ENCODE measurements around the gene HAL. TPM values are rescaled to one million over a fixed set of nuclear protein-coding genes. Genes with fewer than 3 reads are reported as not detected.

HAL gene
- total RNA-seq, 1 experiment from 2014 or later, result 0.82 TPM

- Histone ChIP-seq H3K36me3 (ENCODE audit: control insufficient read depth, insufficient read depth, low read length) (no peaks in the 10 kb centered on the region), H3K27me3 (replicated peaks; ENCODE audit: control insufficient read depth, insufficient read depth, low read length) (no peaks in the 10 kb centered on the region), H3K9me3 (no peaks in the 10 kb centered on the region), H3K4me1 (no peaks in the 10 kb centered on the region), H3K4me3 (ENCODE audit: low read depth, low read length) (peak within 1 kb of the TSS; percentile 55)
- CTCF ChIA-PET, result interaction anchor here (0.9 to 2.0 kb wide), 3 partner anchors 16 to 56 kb away, joined by 6 to 7 read pairs (median 6); no protein-coding TSS in a partner anchor
- Mint-ChIP-seq H3K4me1 (ENCODE audit: low read depth, unreplicated experiment) (no peaks in the 10 kb centered on the region), H3K27ac (ENCODE audit: unreplicated experiment) (peak within 1 kb of the TSS; percentile 13), H3K27me3 (ENCODE audit: insufficient read depth, unreplicated experiment) (peaks cover 3% of the 10 kb centered on the region), H3K4me3 (ENCODE audit: unreplicated experiment) (peak within 1 kb of the TSS; percentile 91), H3K9me3 (ENCODE audit: unreplicated experiment) (no peaks in the 10 kb centered on the region), H3K36me3 (ENCODE audit: insufficient read depth, unreplicated experiment) (no peaks in the 10 kb centered on the region)
- TF ChIP-seq CTCF (IDR thresholded peaks at IDR 0.05; ENCODE audit: insufficient read depth in 1 of 2, low read depth in 1 of 2, low read length in 1 of 2, severe bottlenecking in 1 of 2, unreplicated experiment in 1 of 2), result no peak
- no TSS peak for BruUV-seq (replicated peaks)
- intact Hi-C loops (cut with micrococcal nuclease; ENCODE audit: unreplicated experiment), result loop anchor here (2.0 kb wide), 1 partner anchor 24 kb away; no protein-coding TSS in a partner anchor
- peak; percentile 62 to 73 for DNase-seq
- POLR2A ChIA-PET, result no interaction called here
Observed at GRCh38 chr12:95942524-95943329, 53.4 kb downstream of the HAL start, which contains the start of gene CCDC38. Gene CCDC38 (minus strand): TSS chr12:95942614. CDS start chr12:95936509, 6,105 bp downstream.

DNA sequence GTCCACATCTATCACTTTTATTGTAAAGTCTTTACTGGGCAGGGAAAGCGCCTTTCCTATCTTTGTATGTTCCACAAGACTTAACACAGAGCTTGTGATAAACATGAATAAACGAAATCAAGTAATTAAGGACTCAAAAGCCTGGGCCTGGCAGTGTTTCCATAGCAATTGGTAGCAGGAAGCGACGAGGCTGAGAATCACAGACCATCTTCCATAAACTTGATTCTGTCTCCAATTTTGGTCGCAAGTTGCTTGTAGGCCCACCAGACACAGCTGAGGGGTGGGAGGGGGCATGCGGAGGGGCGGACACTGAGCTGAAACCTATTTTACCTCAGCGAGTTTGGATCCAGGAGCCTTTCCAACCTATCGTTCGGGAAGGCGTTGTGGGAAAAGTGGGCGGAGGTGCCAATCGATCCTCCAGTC lies 54.0 kb downstream of the HAL start:
- POLR2A ChIA-PET, result no interaction called here
- Histone ChIP-seq H3K36me3 (ENCODE audit: control insufficient read depth, insufficient read depth, low read length) (no peaks in the 10 kb centered on the region), H3K4me1 (no peaks in the 10 kb centered on the region), H3K9me3 (no peaks in the 10 kb centered on the region), H3K27me3 (replicated peaks; ENCODE audit: control insufficient read depth, insufficient read depth, low read length) (no peaks in the 10 kb centered on the region), H3K4me3 (ENCODE audit: low read depth, low read length) (peak overlapping the region; percentile 55)
- Mint-ChIP-seq H3K4me3 (ENCODE audit: unreplicated experiment) (peak overlapping the region; percentile 91), H3K4me1 (ENCODE audit: low read depth, unreplicated experiment) (no peaks in the 10 kb centered on the region), H3K36me3 (ENCODE audit: insufficient read depth, unreplicated experiment) (no peaks in the 10 kb centered on the region), H3K27ac (ENCODE audit: unreplicated experiment) (no peak overlapping the region), H3K27me3 (ENCODE audit: insufficient read depth, unreplicated experiment) (peaks cover 3% of the 10 kb centered on the region), H3K9me3 (ENCODE audit: unreplicated experiment) (no peaks in the 10 kb centered on the region)
- CTCF ChIA-PET, result interaction anchor here (0.9 to 2.0 kb wide), 3 partner anchors 17 to 56 kb away, joined by 6 to 7 read pairs (median 6); no protein-coding TSS in a partner anchor
- TF ChIP-seq CTCF (IDR thresholded peaks at IDR 0.05; ENCODE audit: insufficient read depth in 1 of 2, low read depth in 1 of 2, low read length in 1 of 2, severe bottlenecking in 1 of 2, unreplicated experiment in 1 of 2), result no peak
- intact Hi-C loops (cut with micrococcal nuclease; ENCODE audit: unreplicated experiment), result loop anchor here (2.0 kb wide), 1 partner anchor 23 kb away; no protein-coding TSS in a partner anchor
- no TSS peak for BruUV-seq (replicated peaks)
- no peak for DNase-seq

GRCh38 chr12:95940514-95940913 lies 55.6 kb downstream of the HAL start:
- no peak for TF ChIP-seq CTCF (IDR thresholded peaks at IDR 0.05; ENCODE audit: insufficient read depth in 1 of 2, low read depth in 1 of 2, low read length in 1 of 2, severe bottlenecking in 1 of 2, unreplicated experiment in 1 of 2)
- Histone ChIP-seq H3K9me3 (no peaks in the 10 kb centered on the region), H3K36me3 (ENCODE audit: control insufficient read depth, insufficient read depth, low read length) (no peaks in the 10 kb centered on the region), H3K4me3 (ENCODE audit: low read depth, low read length) (no peak overlapping the region), H3K27me3 (replicated peaks; ENCODE audit: control insufficient read depth, insufficient read depth, low read length) (no peaks in the 10 kb centered on the region), H3K4me1 (no peaks in the 10 kb centered on the region)
- Mint-ChIP-seq H3K4me3 (ENCODE audit: unreplicated experiment) (no peak overlapping the region), H3K9me3 (ENCODE audit: unreplicated experiment) (no peaks in the 10 kb centered on the region), H3K27me3 (ENCODE audit: insufficient read depth, unreplicated experiment) (peaks cover 3% of the 10 kb centered on the region), H3K36me3 (ENCODE audit: insufficient read depth, unreplicated experiment) (no peaks in the 10 kb centered on the region), H3K4me1 (ENCODE audit: low read depth, unreplicated experiment) (no peaks in the 10 kb centered on the region), H3K27ac (ENCODE audit: unreplicated experiment) (no peak overlapping the region)
- ChIA-PET CTCF (no interaction called here), POLR2A (no interaction called here)
- no TSS peak for BruUV-seq (replicated peaks)
- intact Hi-C loops (cut with micrococcal nuclease; ENCODE audit: unreplicated experiment), result no loop called here
- DNase-seq, result no peak

Other genes with a start within 250 kb of the HAL start
- gene NTN4, start 205.6 kb downstream of the HAL start, total RNA-seq (2022), result 54.1 and 55.0 TPM in 2 replicates
- gene SNRPF, start 137.4 kb downstream of the HAL start, total RNA-seq (2022), result 48.0 and 54.2 TPM in 2 replicates
- not detected in 2 replicates for gene CCDC38, start 53.7 kb downstream of the HAL start, total RNA-seq (2022)
- 0.32 and 0.61 TPM in 2 replicates for gene AMDHD1, start 53.0 kb downstream of the HAL start, total RNA-seq (2022)
- 56.7 and 61.9 TPM in 2 replicates for gene LTA4H, start 39.2 kb upstream of the HAL start, total RNA-seq (2022)
- 0.45 and 0.77 TPM in 2 replicates for gene ELK3, start 198.0 kb upstream of the HAL start, total RNA-seq (2022)

Data from Caco-2 (cell line).